ENCODE data around the gene TMEM51.

DNA sequence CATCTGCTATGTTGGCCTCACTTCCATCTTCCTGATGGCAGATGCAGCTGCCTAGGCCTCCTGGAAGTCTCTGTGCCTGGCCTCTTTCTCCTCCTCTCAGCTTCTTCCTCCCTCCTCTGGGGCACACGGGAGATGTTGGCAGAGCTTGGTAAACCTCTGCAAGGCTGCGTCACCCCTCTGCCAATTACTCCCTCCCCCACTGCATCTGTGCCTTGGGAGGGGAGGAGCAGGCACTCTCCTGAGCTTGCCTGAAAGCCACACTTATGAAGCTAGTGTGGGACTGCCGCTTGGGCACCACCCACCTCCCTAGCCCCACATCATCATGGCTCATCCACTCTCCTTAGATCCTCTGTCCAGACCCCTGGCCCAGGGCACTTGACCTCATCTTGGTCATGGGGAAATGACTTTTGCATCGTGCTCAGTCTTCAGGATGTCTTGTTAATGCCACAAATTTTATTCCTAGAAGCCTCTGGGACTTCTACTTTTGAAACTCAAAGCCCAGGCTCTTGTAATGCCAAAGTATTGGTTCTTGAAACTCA lies 7.3 kb upstream of the TMEM51 start:
- TF ChIP-seq, protein P1, sequence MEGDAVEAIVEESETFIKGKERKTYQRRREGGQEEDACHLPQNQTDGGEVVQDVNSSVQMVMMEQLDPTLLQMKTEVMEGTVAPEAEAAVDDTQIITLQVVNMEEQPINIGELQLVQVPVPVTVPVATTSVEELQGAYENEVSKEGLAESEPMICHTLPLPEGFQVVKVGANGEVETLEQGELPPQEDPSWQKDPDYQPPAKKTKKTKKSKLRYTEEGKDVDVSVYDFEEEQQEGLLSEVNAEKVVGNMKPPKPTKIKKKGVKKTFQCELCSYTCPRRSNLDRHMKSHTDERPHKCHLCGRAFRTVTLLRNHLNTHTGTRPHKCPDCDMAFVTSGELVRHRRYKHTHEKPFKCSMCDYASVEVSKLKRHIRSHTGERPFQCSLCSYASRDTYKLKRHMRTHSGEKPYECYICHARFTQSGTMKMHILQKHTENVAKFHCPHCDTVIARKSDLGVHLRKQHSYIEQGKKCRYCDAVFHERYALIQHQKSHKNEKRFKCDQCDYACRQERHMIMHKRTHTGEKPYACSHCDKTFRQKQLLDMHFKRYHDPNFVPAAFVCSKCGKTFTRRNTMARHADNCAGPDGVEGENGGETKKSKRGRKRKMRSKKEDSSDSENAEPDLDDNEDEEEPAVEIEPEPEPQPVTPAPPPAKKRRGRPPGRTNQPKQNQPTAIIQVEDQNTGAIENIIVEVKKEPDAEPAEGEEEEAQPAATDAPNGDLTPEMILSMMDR (IDR thresholded peaks at IDR 0.05): no peak
- TF ChIP-seq POLR2A (IDR thresholded peaks at IDR 0.05): no peak
- TF ChIP-seq POLR2AphosphoS5 (IDR thresholded peaks at IDR 0.05): no peak

All from breast epithelium (tissue), 3 donors.